ENCODE data around the gene DLGAP4.
"Not testable (repeated sequence)": the region's sequence is repeated elsewhere in the genome, so short reads cannot be mapped to it uniquely, and the experiment has no call there.

DLGAP4 gene

DNA sequence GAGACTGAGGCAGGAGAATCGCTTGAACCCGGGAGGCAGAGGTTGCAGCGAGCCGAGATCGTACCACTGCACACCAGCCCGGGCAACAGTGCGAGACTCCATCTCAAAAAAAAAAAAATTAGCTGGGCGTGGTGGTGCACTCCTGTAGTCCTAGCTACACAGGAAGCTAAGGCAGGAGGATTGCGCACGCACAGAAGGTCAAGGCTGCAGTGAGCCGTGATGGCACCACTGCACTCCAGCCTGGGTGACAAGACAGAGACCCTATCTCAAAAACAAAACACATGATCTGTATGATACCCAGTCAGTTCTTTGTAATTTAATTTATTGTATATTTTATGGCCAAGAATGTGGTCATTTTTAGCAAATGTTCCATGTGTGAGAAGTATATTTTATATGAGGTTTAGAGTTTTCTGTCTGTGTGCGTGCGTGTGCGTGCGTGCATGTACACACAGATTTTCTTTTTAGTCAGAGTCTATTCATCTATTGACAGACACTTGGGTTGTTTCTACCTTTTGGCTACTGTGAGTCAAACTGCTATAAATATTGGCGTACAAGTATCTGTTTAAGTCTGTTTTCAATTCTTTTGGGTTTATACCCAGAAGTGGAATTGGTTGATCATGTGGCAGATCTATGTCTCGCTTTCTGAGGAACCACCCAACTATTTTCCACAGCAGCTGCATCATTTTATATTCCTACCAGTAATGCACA is 213.0 kb downstream of the DLGAP4 start:
- DNase-seq: no peak

DNA sequence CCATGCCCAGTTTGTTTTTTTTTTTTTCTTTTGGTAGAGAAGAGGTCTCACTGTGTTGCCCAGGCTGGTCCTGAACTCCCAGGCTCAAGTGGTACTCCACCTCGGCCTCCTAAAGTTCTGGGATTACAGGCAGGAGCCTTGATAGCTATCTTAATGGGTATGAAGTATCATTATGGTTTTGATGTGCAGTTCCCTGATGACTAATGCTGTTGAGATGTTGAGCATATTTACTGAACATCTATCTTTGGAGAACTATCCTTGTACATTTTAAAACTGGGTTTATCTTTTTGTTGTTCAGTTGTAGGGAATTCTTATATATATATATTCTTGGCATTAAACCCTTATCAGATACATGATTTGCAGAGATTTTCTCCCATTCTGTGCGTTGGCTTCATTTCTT is 213.8 kb downstream of the DLGAP4 start:
- DNase-seq: peak in 1 of 3 experiments; percentile 34

DNA sequence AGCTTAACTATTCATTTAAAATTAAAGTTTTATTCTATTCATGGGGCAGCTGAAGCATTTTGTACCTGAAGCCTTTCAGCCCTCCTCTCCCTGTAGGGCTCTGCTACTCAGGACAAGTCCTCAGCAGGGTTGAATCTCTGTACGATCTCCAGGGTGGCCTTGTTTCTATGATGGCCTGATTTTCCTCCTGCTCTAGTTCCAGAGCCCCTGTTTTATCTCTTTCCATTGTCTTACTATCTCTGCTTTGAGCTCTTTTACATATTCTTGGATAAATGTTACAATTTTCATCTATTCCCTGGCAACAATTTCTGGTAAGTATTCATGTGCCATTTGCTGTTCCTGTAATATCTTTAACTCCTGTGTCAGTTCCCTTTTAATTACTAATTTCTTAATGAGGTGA is 215.4 kb downstream of the DLGAP4 start:
- DNase-seq: no peak

DNA sequence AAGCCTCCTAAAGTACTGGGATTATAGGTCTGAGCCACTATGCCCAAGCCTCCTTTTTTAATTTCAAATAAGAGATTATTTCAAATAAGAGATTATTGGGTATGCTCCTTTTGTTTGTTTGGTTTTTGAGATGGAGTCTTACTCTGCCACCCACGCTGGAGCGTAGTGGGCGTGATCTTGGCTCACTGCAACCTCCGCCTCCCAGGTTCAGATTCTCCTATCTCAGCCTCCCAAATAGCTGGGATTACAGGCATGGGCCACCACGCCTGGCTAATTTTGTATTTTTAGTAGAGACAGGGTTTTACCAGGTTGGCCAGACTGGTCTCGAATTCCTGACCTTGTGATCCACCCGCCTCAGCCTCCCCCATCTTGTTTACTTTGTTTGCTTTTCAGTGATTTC is 216.3 kb downstream of the DLGAP4 start:
- DNase-seq: not testable (repeated sequence)

DNA sequence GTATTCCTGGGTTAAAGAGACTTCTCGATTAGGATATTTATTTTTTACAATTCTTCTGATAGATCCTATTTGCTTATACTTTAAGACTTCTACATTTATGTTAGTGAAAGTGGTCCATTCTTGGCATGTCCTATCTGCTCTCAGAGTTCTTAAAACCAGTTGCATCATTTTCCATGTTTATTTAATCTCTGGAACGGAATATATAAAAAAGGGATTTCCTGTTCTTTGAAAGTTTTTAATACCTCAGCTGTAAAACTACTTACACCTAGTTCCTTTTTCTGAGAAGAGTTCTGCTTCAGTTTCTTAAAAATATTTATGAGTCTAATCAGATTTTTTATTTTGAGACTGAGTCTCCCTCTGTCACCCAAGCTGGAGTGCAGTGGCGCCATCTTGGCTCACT is 217.2 kb downstream of the DLGAP4 start:
- DNase-seq: no peak

DNA sequence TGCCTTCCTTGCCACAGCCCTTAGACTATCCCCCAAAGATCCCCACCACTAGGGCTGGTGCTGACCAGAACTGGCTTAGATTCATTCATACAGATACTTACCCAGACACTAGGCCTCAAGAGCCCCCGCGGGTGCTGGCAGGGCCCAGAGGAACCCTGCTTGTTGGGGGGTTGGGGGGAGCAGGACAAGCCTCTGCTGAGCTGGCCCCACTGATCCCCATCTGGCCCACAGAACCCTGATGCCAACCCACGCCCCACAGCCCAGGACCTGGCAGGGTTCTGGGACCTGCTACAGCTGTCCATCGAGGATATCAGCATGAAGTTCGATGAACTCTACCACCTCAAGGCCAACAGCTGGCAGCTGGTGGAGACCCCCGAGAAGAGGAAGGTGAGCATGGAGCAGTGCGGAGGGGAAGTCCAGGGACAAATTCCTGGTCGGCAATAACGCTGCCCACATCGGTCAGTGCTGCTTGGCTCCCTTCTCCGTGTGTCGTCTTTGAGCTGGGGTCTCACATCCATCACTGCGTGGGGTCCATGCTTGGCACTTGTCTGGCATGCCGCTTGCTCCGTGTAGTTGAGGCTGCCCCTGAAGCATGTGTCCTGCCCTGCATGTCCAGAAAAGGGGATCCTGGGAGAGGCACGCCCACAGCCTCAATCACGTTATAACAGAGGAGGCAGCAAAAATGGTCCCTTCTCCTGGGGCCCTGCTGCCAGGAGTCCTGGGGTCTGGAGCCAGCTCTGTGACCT is 219.7 kb downstream of the DLGAP4 start:
- no peak for DNase-seq

DNA sequence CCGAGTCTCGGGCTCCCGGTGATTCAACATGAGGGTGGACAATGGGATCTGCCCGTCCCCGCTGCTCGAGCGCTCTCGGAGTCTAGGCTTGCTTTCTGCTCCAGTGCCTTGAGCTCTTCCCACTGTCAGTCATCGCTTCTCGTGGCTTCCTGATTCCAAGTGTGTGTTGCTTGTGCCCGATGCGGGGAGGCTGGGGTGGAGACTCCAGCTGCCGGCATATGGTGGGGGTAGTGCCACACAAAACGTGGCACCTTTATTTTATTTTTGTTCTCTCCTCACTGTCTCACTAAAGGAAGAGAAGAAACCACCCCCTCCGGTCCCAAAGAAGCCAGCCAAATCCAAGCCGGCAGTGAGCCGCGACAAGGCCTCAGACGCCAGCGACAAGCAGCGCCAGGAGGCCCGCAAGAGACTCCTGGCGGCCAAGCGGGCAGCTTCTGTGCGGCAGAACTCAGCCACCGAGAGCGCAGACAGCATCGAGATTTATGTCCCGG is 220.4 kb downstream of the DLGAP4 start:
- no peak for DNase-seq

DNA sequence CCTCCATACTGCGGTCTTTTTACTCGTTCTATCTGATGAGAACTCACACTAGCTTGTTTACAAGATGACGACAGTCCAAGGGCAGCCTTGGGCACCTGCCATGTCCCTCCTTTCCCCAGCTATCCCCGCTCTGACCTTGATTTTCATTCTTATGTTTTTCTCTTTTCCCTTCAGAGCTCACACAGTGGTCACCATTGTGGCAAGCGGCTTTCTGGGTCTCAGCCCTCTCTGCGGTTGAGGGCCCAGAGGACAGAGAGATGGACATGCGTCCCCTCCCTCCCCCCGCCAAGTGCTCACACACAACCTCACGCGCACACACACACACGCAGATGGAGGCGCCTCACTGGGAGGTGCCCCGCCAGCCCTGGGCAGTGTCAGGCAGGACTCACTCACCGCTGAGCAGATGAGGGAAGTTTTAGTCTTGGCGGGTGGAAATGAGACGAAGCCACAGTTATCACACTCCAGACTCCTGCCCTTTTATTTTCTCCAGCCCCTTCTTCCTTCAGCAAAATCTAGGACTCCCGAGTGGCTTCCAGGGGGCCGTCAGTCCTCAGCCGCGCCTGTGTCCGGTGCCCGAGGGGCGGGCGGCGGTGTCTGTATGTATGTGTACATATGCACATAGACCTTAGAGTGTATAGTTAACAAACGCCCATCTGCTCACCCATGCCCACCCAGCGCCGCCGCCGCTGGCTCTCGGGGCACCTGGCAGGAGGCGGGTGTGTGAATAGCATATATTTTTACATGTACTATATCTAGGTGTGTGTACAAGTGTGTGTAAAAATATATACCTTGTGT is 221.4 kb downstream of the DLGAP4 start:
- DNase-seq: no peak

DNA sequence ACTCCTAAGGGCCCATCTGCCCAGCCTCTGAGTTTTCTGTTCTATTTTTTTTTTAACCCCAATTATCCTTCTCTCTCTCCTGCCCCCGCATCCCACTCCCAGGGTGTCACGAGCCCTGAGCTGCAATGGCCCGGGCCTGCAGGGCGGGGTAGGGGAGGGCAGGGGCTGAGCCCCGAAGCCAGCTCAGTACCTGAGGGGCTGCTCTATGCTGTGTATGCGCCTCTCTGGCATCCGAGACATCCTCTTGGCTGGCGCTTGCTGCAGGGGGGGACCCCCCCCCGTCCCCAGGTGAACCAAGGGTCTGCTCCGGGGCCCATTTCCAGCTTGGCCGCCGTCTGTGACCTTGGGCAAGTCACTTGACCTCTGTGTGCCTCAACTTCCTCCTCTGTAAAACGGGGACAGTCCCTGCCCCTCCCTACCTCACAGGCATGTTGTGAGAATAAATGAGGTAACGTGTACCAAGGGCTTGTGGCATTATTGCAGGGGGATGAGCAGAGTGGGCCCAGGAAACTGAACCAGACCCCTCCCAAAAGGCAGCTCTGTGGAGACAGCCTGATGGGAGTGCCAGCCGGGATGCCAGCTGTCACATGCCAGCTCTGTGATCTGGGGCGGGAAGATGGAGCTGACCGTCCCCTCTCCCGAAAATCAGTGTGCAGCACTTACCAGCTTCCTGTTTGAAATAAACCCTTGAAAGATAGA is 222.2 kb downstream of the DLGAP4 start:
- no peak for DNase-seq

DNA sequence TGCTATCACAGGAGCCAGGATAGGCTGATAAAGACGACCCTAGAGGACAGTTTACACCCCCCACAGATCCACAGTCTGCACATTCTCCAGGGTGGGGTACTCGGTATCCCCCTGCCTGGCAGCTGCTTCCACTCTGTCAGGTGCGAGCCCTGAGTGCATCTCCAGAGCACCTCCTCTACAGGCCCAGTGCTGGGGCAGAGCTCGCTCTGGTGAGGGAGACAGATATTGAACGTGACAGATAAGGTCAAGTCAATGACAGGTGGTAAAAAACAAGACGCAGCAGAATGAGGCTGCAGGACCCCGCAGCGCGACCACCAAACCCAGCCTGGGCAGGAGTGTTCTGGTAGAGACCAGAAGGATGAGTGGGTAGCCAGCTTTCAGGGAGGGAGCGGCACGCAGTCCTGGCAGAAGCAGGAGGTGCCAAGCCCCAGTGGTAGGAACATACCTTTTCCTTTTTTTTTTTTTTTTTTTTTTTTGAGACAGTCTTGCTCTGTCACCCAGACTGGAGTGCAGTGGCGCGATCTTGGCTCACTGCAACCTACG is 222.8 kb downstream of the DLGAP4 start:
- no peak for DNase-seq

DNA sequence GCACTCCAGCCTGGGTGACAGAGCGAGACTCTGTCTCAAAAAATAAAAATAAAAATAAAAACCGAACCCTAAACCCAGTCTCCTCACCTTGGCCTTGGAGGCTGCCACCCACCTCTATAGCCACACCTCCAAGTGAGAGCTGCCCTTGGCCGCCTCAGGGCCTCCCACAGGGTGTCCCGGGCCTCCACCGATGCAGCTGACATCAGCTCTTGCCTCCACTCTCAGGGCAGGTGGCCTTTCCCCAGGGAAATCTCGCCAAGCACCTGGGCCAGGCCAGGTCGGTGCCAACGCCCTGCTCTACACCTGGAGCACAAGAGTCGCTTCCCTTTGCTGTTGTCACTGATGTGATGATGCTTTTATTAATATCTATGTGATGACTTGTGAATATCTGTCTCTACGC is 226.2 kb downstream of the DLGAP4 start:
- DNase-seq: peak in 1 of 3 experiments; percentile 4

DNA sequence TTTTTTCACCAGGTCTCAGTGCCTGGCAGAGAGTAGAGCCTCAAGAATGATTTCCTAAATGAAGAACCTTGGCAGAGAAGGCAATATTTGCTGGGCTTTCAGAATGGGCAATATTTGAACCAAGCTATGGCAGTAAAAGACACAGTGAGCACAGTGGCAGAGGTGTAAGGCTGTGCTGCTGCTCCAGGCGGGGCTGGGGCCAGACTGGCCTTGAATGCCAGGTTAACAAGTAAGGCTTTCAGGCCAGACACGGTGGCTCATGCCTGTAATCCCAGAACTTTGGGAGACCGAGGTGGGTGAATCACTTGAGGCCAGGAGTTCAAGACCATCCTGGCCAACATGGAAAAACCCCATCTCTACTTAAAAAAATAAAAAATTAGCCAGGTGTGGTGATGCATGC is 226.7 kb downstream of the DLGAP4 start:
- DNase-seq: no peak

DNA sequence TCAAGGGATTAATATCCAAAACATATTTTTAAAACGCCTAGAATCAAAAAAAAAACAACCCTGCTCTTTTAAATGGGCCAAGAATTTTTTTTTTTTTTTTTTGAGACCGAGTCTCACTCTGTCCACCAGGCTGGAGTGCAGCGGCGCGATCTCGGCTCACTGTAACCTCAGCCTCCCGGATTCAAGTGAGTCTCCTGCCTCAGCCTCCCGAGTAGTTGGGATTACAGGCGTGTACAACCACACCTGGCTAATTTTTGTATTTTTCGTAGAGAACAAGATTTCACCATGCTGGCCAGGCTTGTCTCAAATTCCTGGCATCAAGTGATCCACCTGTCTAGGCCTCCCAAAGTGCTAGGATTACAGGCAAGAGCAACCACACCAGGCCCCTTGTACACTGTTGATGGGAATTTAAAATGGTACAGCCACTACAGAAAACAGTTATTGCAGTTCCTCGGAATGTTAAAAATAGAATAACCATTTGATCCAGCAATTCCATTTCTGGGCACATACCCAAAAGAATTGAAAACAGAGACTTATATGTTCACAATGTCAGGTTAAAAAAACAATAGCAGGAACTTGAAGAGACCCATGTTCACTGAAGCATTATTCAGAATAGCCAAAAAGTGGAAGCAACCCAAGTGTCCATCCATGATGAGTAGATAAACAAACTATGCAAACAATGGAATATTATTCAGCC is 232.0 kb downstream of the DLGAP4 start:
- no peak for DNase-seq

DNA sequence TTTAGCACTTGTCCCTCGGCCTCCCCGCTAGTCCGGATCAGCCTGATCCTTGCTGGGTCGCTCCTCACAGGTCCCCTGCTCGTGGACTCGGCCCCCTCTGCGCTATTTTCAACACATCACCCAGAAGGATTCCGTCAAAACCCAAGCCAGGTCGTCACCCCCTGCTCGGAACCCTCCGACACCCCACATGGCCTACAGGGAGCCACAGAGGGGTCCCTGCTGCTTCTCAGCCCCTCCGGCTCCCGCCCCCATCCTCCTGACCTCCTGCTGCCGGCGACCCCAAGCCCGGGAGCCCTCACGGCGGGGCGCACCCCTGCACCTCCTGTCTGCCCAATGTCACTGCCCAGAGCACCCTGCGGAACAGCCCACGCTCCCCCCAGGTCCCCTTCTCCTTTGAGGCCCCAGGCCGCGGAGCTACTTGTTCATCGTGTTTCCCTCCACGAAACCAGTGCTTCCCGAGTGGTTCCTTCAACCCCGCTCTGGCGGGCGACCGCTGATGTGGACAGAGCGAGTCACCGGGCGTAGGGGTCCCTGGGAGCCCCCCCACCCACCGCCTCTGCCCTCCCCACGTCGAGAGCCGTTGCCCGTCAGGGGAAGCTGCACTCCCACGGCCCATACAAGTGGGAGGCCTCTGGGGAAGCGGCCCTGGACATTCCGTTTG is 234.5 kb downstream of the DLGAP4 start:
- no peak for DNase-seq

DNA sequence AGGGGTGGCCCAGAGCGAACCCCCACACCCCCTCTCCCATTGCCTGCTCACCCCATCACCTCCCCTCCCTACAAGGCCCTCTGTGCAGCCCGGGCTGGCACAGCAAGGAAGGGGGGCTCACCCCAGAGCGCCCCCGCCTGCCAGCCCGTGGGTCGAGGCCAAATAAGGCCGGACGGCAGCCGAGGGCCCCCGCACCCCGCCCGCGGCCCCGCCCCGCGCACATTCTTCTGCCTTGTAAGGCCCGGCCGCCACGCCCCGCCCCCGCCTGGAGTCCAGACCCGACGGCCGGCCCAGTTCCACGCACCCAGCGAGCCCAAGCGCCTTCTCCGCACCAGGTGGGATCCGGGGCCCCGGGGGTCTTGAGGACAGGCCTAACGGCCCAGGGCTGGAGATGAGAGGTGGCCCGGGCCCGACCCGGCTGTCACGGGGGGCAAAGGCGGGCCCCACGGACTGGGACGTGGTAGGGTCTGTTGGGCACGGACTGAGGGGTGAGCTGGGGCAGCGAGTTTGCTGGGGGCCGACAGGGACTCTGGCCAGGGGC is 235.2 kb downstream of the DLGAP4 start, which contains the start of gene MYL9:
TSS of gene MYL9 (plus strand) at position 293 of the 541 bp plus-strand sequence. CDS start 3,366 bp downstream, outside the sequence.
- no peak for DNase-seq

DNA sequence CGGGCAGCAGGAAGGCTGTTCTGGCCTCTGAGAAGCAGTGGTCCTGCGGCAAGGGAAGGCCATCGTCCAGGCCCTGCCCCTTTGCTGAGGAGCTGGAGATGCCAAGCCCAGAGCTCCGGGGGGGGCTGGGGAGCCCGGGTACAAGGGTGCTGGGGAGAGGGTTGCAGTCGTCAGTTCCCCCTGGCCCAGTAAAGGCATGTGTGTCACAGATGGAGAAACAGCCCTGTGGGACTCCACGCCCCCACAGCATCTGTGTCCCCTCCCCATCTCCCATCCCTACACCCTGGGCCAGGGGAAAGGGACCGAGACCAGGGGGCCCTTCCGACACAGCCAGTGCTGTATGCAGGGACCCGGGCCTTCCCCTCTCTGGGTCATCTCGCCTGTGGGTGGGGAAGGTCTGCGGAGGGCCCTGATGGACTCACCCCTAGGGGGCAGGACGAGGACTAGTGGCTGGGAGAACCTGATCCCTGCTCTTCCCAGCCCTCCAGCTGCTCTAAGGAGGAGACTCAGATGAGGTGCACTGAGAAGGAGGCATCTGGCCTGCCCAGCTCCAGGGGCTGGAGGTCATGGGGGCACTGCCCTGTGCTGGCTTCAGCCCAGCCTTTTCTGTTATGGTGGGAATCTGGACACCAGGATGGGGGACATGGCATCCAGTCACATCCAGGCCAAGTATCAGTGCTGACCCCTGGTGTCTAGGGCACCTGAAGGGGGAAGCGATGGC is 235.8 kb downstream of the DLGAP4 start:
- DNase-seq: no peak

DNA sequence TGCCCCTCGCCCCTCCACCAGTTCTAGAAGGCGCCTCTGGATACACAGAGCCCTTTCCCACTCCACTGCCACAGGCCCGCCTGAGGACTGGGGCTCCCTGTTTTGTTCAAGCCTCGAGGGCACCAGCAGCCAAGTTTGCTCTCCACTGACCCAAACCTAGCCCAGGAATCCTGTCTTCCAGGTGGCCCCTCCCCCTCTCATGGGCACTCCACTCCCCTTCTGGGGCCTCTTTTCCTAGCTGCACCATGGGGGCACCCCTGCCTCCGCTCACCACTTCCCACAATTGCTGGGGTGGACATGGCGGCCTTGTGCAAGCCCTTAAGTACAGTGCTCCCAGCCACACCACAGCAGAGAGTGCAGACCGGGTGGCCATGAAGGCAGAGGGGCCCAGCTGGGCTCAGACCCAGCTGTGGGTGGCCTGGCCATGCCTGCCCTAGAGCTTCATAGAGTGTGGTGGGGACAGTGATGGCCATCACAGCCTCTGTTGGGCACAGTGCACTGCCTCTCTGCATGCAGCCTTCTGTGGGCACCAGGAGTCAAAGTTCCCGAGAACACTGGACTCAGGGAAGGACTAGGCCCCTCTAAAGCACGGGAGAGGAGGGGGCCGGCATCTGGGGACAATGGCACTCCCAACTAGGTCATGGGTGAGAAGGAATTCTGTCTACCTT is 236.5 kb downstream of the DLGAP4 start:
- no peak for DNase-seq

DNA sequence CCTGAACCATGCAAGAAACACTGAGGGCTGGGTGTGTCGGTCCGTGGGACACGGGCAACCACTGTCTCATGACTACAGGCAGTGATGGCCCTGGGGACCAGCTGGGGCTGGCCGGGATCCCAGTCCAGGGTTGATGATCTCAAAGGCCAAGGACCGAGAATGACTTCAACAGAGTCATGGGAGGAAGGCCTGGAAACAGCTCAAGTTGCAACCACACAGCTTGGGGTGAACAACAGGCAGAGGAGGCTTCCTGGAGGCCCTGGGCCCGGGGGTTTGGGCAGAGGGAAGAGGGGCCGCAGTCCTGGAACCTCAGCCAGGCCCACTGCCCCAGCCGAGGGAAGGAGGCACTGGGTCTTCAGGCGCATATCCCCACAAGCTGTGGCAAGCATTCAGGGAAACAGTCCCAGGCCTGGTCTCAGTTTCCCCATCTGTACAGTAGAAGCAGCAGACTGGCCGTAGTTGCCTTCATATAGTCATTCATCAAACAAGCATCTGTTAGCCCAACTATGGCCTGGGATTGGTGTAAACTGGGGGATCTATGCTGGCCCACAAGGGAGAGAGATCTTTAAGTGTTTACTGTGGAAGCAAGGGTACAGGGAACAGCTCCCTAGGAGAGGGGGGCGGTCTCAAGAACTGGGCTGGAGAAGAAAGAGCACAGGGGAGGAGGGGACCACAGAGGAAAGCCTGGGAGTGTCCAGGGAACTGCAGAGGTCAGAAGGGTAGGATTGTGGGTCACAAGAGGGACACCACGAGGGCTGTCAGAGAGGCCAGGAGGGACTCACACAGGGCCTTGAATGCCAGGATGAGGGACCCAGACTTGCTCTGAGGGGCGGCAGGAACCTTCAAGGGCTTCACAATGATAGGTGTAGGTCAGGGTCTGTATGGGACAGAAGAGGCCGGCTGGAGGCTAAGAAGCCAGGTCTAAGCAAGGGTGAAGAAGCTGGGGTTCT is 237.3 kb downstream of the DLGAP4 start:
- DNase-seq: no peak
